ENCODE measurements around the gene CTBP2. TPM values are rescaled to one million over a fixed set of nuclear protein-coding genes. Genes with fewer than 3 reads are reported as not detected.

The CTBP2 gene
- total RNA-seq, 1 experiment from 2014 or later = 97.2 TPM

GRCh38 chr10:125157505-125157904 is 2.9 kb downstream of the CTBP2 start:
- H3K9me3 Mint-ChIP-seq (ENCODE audit: unreplicated experiment) = no peaks in the 10 kb centered on the region
- TF ChIP-seq CTCF (IDR thresholded peaks at IDR 0.05; ENCODE audit: insufficient read depth in 1 of 2, low read depth in 1 of 2, low read length in 1 of 2, severe bottlenecking in 1 of 2, unreplicated experiment in 1 of 2) = no peak
- H3K36me3 ChIP-seq (ENCODE audit: control insufficient read depth, insufficient read depth, low read length) = no peaks in the 10 kb centered on the region; the same call in 1 of the 2 replicates
- no peaks in the 10 kb centered on the region for H3K9me3 ChIP-seq
- ChIA-PET POLR2A (no interaction called here), CTCF (interaction anchor here (0.6 kb wide), 1 partner anchor 292 kb away, joined by 5 read pairs; no protein-coding TSS in a partner anchor)
- peak overlapping the region; percentile 86 for H3K4me3 Mint-ChIP-seq (ENCODE audit: unreplicated experiment)
- no peaks in the 10 kb centered on the region for H3K27me3 Mint-ChIP-seq (ENCODE audit: insufficient read depth, unreplicated experiment)
- no TSS peak for BruUV-seq (replicated peaks)
- H3K4me1 Mint-ChIP-seq (ENCODE audit: low read depth, unreplicated experiment) = peaks cover 43% of the 10 kb centered on the region
- intact Hi-C loops (cut with micrococcal nuclease; ENCODE audit: unreplicated experiment) = no loop called here
- H3K4me1 ChIP-seq = peaks cover 27% of the 10 kb centered on the region
- H3K36me3 Mint-ChIP-seq (ENCODE audit: insufficient read depth, unreplicated experiment) = peaks cover 41% of the 10 kb centered on the region
- H3K27me3 ChIP-seq (replicated peaks; ENCODE audit: control insufficient read depth, insufficient read depth, low read length) = no peaks in the 10 kb centered on the region
- H3K4me3 ChIP-seq (ENCODE audit: low read depth, low read length) = peak overlapping the region; percentile 88
- no peak for DNase-seq
- H3K27ac Mint-ChIP-seq (ENCODE audit: unreplicated experiment) = peak overlapping the region; percentile 79

- DNase-seq = peak; percentile 56 to 58
- Histone ChIP-seq H3K4me1 (peaks cover 27% of the 10 kb centered on the region), H3K27me3 (replicated peaks; ENCODE audit: control insufficient read depth, insufficient read depth, low read length) (no peaks in the 10 kb centered on the region), H3K4me3 (ENCODE audit: low read depth, low read length) (peak overlapping the region; percentile 88), H3K9me3 (no peaks in the 10 kb centered on the region), H3K36me3 (ENCODE audit: control insufficient read depth, insufficient read depth, low read length) (no peaks in the 10 kb centered on the region; the same call in 1 of the 2 replicates)
- Mint-ChIP-seq H3K36me3 (ENCODE audit: insufficient read depth, unreplicated experiment) (peaks cover 39% of the 10 kb centered on the region), H3K4me3 (ENCODE audit: unreplicated experiment) (peak overlapping the region; percentile 86), H3K9me3 (ENCODE audit: unreplicated experiment) (no peaks in the 10 kb centered on the region), H3K27me3 (ENCODE audit: insufficient read depth, unreplicated experiment) (no peaks in the 10 kb centered on the region), H3K4me1 (ENCODE audit: low read depth, unreplicated experiment) (peaks cover 43% of the 10 kb centered on the region), H3K27ac (ENCODE audit: unreplicated experiment) (peak overlapping the region; percentile 79)
- POLR2A ChIA-PET = no interaction called here
- no TSS peak for BruUV-seq (replicated peaks)
- intact Hi-C loops (cut with micrococcal nuclease; ENCODE audit: unreplicated experiment) = no loop called here
- CTCF ChIA-PET = interaction anchor here (0.6 kb wide), 1 partner anchor 292 kb away, joined by 5 read pairs; no protein-coding TSS in a partner anchor
- no peak for TF ChIP-seq CTCF (IDR thresholded peaks at IDR 0.05; ENCODE audit: insufficient read depth in 1 of 2, low read depth in 1 of 2, low read length in 1 of 2, severe bottlenecking in 1 of 2, unreplicated experiment in 1 of 2)
These were observed 3.5 kb downstream of the CTBP2 start for GRCh38 chr10:125156739-125157480.

- intact Hi-C loops (cut with micrococcal nuclease; ENCODE audit: unreplicated experiment) = no loop called here
- DNase-seq = no peak
- Histone ChIP-seq H3K27me3 (replicated peaks; ENCODE audit: control insufficient read depth, insufficient read depth, low read length) (no peaks in the 10 kb centered on the region), H3K4me3 (ENCODE audit: low read depth, low read length) (no peak overlapping the region; the same call in 1 of the 2 replicates), H3K4me1 (peaks cover 27% of the 10 kb centered on the region), H3K9me3 (no peaks in the 10 kb centered on the region), H3K36me3 (ENCODE audit: control insufficient read depth, insufficient read depth, low read length) (no peaks in the 10 kb centered on the region; the same call in 1 of the 2 replicates)
- BruUV-seq (replicated peaks) = no TSS peak
- POLR2A ChIA-PET = no interaction called here
- H3K4me1 Mint-ChIP-seq (ENCODE audit: low read depth, unreplicated experiment) = peaks cover 43% of the 10 kb centered on the region
- CTCF ChIA-PET = no interaction called here
- H3K27me3 Mint-ChIP-seq (ENCODE audit: insufficient read depth, unreplicated experiment) = no peaks in the 10 kb centered on the region
- H3K9me3 Mint-ChIP-seq (ENCODE audit: unreplicated experiment) = no peaks in the 10 kb centered on the region
- H3K36me3 Mint-ChIP-seq (ENCODE audit: insufficient read depth, unreplicated experiment) = peaks cover 36% of the 10 kb centered on the region
- peak overlapping the region; percentile 79 for H3K27ac Mint-ChIP-seq (ENCODE audit: unreplicated experiment)
- TF ChIP-seq CTCF (IDR thresholded peaks at IDR 0.05; ENCODE audit: insufficient read depth in 1 of 2, low read depth in 1 of 2, low read length in 1 of 2, severe bottlenecking in 1 of 2, unreplicated experiment in 1 of 2) = no peak
- H3K4me3 Mint-ChIP-seq (ENCODE audit: unreplicated experiment) = peak overlapping the region; percentile 86
These were observed 4.2 kb downstream of the CTBP2 start for GRCh38 chr10:125156196-125156595.
